ENCODE measurements around the gene TPPP2. TPM values are rescaled to one million over a fixed set of nuclear protein-coding genes. Genes with fewer than 3 reads are reported as not detected.

TPPP2 gene
- total RNA-seq, 1 experiment from 2014 or later = not detected

- POLR2A ChIA-PET = interaction anchor here (0.6 kb wide), 2 partner anchors 8 to 387 kb away, joined by 4 read pairs; no protein-coding TSS in a partner anchor
- ATAC-seq = no peak
- no peaks in the 10 kb centered on the region for H3K4me1 ChIP-seq (ENCODE audit: control insufficient read depth, insufficient read depth, low read length)
- no peaks in the 10 kb centered on the region for H3K27me3 ChIP-seq (ENCODE audit: control insufficient read depth, insufficient read depth, low read length)
- intact Hi-C loops (cut with micrococcal nuclease; ENCODE audit: unreplicated experiment) (no loop called here), in situ Hi-C loops (cut with HindIII; ENCODE audit: low pct_unique_long_range_greater_than_20kb, low sequenced_read_pairs) (no loop called here)
- no peak overlapping the region for H3K27ac ChIP-seq (ENCODE audit: low read length)
- no peak overlapping the region for H3K4me3 ChIP-seq (ENCODE audit: low read depth in 2 of 2, low read length in 2 of 2)
- CTCF ChIA-PET = interaction anchor here (0.7 kb wide), 1 partner anchor 86 kb away, joined by 14 read pairs; no protein-coding TSS in a partner anchor
- DNase-seq (ENCODE audit: low read depth, low spot score) = no peak
- no TSS peak for BruUV-seq (replicated peaks)
- peaks cover 6% of the 10 kb centered on the region for H3K36me3 ChIP-seq (ENCODE audit: control insufficient read depth, insufficient read depth, low read length)
- no peaks in the 10 kb centered on the region for H3K9me3 ChIP-seq (ENCODE audit: control insufficient read depth, insufficient read depth, low read depth, low read length)
- TF ChIP-seq CTCF (IDR thresholded peaks at IDR 0.05) = no peak
- TF ChIP-seq SIN3A (IDR thresholded peaks at IDR 0.05; ENCODE audit: borderline replicate concordance, insufficient read depth, low read depth, low read length) = no peak
- no peak for TF ChIP-seq REST (IDR thresholded peaks at IDR 0.05; ENCODE audit: insufficient read depth in 1 of 2, low read depth in 2 of 2, low read length in 1 of 2)
- TF ChIP-seq POLR2AphosphoS5 (IDR thresholded peaks at IDR 0.05; ENCODE audit: low read depth, low read length) = no peak
Observed at GRCh38 chr14:20997115-20997514, 32.9 kb upstream of the TPPP2 start.

- in situ Hi-C loops (cut with HindIII; ENCODE audit: low pct_unique_long_range_greater_than_20kb, low sequenced_read_pairs) (no loop called here), intact Hi-C loops (cut with micrococcal nuclease; ENCODE audit: unreplicated experiment) (no loop called here)
- ChIA-PET CTCF (interaction anchor here (0.7 kb wide), 1 partner anchor 86 kb away, joined by 14 read pairs; no protein-coding TSS in a partner anchor), POLR2A (interaction anchor here (0.6 kb wide), 1 partner anchor 387 kb away, joined by 4 read pairs; no protein-coding TSS in a partner anchor)
- Histone ChIP-seq H3K27me3 (ENCODE audit: control insufficient read depth, insufficient read depth, low read length) (no peaks in the 10 kb centered on the region), H3K27ac (ENCODE audit: low read length) (no peak overlapping the region), H3K4me1 (ENCODE audit: control insufficient read depth, insufficient read depth, low read length) (no peaks in the 10 kb centered on the region), H3K9me3 (ENCODE audit: control insufficient read depth, insufficient read depth, low read depth, low read length) (no peaks in the 10 kb centered on the region), H3K4me3 (ENCODE audit: low read depth in 2 of 2, low read length in 2 of 2) (no peak overlapping the region), H3K36me3 (ENCODE audit: control insufficient read depth, insufficient read depth, low read length) (peaks cover 6% of the 10 kb centered on the region)
- ATAC-seq (no peak), DNase-seq (ENCODE audit: low read depth, low spot score) (no peak)
- no peak for TF ChIP-seq REST (IDR thresholded peaks at IDR 0.05; ENCODE audit: insufficient read depth in 1 of 2, low read depth in 2 of 2, low read length in 1 of 2)
- no peak for TF ChIP-seq CTCF (IDR thresholded peaks at IDR 0.05)
- TF ChIP-seq TCF7L2 (IDR thresholded peaks at IDR 0.05; ENCODE audit: low read depth, low read length) = no peak
- TF ChIP-seq SIN3A (IDR thresholded peaks at IDR 0.05; ENCODE audit: borderline replicate concordance, insufficient read depth, low read depth, low read length) = no peak
- TF ChIP-seq POLR2AphosphoS5 (IDR thresholded peaks at IDR 0.05; ENCODE audit: low read depth, low read length) = no peak
- no TSS peak for BruUV-seq (replicated peaks)
Observed at GRCh38 chr14:20997564-20997963, 32.5 kb upstream of the TPPP2 start.
